ENCODE measurements around the gene GMEB2. TPM values are rescaled to one million over a fixed set of nuclear protein-coding genes. Genes with fewer than 3 reads are reported as not detected.

Gene GMEB2
- polyA plus RNA-seq, 1 of the 3 experiments (the other 2 are of a cell fraction), result 6.5 TPM

DNA sequence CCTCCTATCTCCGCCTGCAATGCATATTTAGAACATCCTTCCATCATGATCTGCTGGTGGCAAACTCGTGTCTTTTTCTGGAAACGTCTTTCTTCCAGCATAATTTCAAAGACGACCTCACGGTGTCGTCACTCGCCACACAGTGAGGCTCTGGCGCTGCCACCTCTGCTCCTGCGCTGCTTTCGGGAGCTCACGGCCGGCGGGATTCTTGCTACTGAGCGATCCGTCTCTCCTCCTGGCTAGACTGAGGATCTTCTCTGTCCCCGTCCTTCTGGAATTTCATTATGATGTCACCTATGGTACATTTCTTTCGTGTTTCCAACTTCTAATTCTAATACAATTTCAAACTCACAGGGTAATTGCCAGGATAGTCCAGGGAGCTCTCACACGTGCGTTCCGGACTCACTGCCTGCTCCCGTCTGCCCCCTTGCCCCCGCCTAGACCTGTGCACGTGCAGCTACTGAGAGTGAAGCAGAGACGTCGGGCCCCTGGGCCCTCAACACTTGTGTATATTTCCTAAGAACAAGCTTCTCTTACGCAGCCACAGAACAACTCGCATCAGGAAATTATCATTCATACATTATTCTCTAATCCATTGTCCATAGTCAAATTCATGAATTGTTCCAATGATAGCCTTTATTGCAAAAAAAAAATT, 27.4 kb downstream of the GMEB2 start:
- Histone ChIP-seq H3K27ac (ENCODE audit: low read depth in 2 of 2, low read length in 1 of 2) (no peak overlapping the region), H3K9me3 (no peaks in the 10 kb centered on the region), H3K9me2 (no peaks in the 10 kb centered on the region), H3F3A (replicated peaks; ENCODE audit: insufficient read depth) (peaks cover 2% of the 10 kb centered on the region), H3K36me3 (replicated peaks in 1 of 2; ENCODE audit: control insufficient read depth in 1 of 2, insufficient read depth in 2 of 2, low read length in 1 of 2) (peaks cover 6 to 20% of the 10 kb centered on the region in 2 experiments), H3K79me2 (ENCODE audit: insufficient read depth) (no peaks in the 10 kb centered on the region), H3K9ac (no peak overlapping the region), H3K4me2 (no peak overlapping the region), H4K20me1 (ENCODE audit: insufficient read depth) (no peaks in the 10 kb centered on the region), H3K27me3 (ENCODE audit: insufficient read depth) (no peaks in the 10 kb centered on the region), H3K4me3 (ENCODE audit: low read depth in 2 of 2, low read length in 1 of 2) (no peak overlapping the region), H3K4me1 (ENCODE audit: control insufficient read depth in 1 of 2, insufficient read depth in 2 of 2, low read depth in 1 of 2, low read length in 1 of 2) (no peaks in the 10 kb centered on the region), H2AFZ (ENCODE audit: low read depth) (no peak overlapping the region)
- CTCF ChIA-PET, result interaction anchor here (1.1 to 1.5 kb wide), 2 partner anchors 19 to 62 kb away, joined by 4 to 6 read pairs; partner anchors contain the start of gene PTK6
- DNase-seq, result no peak
- TF ChIP-seq YY1 (IDR thresholded peaks at IDR 0.05; ENCODE audit: low read depth) (no peak), FOXM1 (IDR thresholded peaks at IDR 0.05; ENCODE audit: low read depth) (no peak), RXRA (IDR thresholded peaks at IDR 0.05; ENCODE audit: borderline replicate concordance, low read depth) (no peak), JUND (IDR thresholded peaks at IDR 0.05) (no peak), NFIC (IDR thresholded peaks at IDR 0.05; ENCODE audit: borderline replicate concordance) (no peak), CHD2 (IDR thresholded peaks at IDR 0.05; ENCODE audit: low read length, partially characterized antibody) (no peak), TEAD4 (IDR thresholded peaks at IDR 0.05; ENCODE audit: borderline replicate concordance, insufficient read depth) (no peak), RFX5 (IDR thresholded peaks at IDR 0.05; ENCODE audit: low read length) (no peak), FOSL2 (IDR thresholded peaks at IDR 0.05; ENCODE audit: borderline replicate concordance, low read depth) (no peak), SMC3 (IDR thresholded peaks at IDR 0.05; ENCODE audit: low read depth, low read length) (no peak), NRF1 (IDR thresholded peaks at IDR 0.05; ENCODE audit: low read depth, low read length) (no peak), TCF12 (IDR thresholded peaks at IDR 0.05) (no peak)
- TF ChIP-seq, protein P1, sequence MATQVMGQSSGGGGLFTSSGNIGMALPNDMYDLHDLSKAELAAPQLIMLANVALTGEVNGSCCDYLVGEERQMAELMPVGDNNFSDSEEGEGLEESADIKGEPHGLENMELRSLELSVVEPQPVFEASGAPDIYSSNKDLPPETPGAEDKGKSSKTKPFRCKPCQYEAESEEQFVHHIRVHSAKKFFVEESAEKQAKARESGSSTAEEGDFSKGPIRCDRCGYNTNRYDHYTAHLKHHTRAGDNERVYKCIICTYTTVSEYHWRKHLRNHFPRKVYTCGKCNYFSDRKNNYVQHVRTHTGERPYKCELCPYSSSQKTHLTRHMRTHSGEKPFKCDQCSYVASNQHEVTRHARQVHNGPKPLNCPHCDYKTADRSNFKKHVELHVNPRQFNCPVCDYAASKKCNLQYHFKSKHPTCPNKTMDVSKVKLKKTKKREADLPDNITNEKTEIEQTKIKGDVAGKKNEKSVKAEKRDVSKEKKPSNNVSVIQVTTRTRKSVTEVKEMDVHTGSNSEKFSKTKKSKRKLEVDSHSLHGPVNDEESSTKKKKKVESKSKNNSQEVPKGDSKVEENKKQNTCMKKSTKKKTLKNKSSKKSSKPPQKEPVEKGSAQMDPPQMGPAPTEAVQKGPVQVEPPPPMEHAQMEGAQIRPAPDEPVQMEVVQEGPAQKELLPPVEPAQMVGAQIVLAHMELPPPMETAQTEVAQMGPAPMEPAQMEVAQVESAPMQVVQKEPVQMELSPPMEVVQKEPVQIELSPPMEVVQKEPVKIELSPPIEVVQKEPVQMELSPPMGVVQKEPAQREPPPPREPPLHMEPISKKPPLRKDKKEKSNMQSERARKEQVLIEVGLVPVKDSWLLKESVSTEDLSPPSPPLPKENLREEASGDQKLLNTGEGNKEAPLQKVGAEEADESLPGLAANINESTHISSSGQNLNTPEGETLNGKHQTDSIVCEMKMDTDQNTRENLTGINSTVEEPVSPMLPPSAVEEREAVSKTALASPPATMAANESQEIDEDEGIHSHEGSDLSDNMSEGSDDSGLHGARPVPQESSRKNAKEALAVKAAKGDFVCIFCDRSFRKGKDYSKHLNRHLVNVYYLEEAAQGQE (IDR thresholded peaks at IDR 0.05; ENCODE audit: low read depth, low read length), result no peak
- TF ChIP-seq, protein P2, sequence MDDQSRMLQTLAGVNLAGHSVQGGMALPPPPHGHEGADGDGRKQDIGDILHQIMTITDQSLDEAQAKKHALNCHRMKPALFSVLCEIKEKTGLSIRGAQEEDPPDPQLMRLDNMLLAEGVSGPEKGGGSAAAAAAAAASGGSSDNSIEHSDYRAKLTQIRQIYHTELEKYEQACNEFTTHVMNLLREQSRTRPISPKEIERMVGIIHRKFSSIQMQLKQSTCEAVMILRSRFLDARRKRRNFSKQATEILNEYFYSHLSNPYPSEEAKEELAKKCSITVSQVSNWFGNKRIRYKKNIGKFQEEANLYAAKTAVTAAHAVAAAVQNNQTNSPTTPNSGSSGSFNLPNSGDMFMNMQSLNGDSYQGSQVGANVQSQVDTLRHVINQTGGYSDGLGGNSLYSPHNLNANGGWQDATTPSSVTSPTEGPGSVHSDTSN (IDR thresholded peaks at IDR 0.05), result no peak
- TF ChIP-seq, protein P3, sequence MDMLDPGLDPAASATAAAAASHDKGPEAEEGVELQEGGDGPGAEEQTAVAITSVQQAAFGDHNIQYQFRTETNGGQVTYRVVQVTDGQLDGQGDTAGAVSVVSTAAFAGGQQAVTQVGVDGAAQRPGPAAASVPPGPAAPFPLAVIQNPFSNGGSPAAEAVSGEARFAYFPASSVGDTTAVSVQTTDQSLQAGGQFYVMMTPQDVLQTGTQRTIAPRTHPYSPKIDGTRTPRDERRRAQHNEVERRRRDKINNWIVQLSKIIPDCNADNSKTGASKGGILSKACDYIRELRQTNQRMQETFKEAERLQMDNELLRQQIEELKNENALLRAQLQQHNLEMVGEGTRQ (IDR thresholded peaks at IDR 0.05; ENCODE audit: borderline replicate concordance, low read depth, low read length), result no peak
- TF ChIP-seq, protein P4, sequence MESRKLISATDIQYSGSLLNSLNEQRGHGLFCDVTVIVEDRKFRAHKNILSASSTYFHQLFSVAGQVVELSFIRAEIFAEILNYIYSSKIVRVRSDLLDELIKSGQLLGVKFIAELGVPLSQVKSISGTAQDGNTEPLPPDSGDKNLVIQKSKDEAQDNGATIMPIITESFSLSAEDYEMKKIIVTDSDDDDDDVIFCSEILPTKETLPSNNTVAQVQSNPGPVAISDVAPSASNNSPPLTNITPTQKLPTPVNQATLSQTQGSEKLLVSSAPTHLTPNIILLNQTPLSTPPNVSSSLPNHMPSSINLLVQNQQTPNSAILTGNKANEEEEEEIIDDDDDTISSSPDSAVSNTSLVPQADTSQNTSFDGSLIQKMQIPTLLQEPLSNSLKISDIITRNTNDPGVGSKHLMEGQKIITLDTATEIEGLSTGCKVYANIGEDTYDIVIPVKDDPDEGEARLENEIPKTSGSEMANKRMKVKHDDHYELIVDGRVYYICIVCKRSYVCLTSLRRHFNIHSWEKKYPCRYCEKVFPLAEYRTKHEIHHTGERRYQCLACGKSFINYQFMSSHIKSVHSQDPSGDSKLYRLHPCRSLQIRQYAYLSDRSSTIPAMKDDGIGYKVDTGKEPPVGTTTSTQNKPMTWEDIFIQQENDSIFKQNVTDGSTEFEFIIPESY (IDR thresholded peaks at IDR 0.05; ENCODE audit: borderline replicate concordance, low read depth), result no peak
- 88% methylated on average over 27 of the region's 27 CpGs for WGBS (ENCODE audit: low lambda C conversion rate)
- POLR2A ChIA-PET, result interaction anchor here (1.1 to 1.2 kb wide), 2 partner anchors 25 to 54 kb away, joined by 3 to 4 read pairs; partner anchors contain the start of genes HELZ2 and STMN3
